NCI-H524 treated with DMSO at 0.1 percent for 48 hours (cell line): ENCODE data around the gene DHTKD1.
"Not testable (repeated sequence)": the region's sequence is repeated elsewhere in the genome, so short reads cannot be mapped to it uniquely, and the experiment has no call there.

Experiments used
- DNase-seq: peaks from one replicate; lab custom pipeline; 2025; lab: John Stamatoyannopoulos, UW

DHTKD1 gene

GRCh38 chr10:12140038-12140437, 71.3 kb downstream of the DHTKD1 start:
- DNase-seq, result no peak

- DNase-seq, result no peak
These were observed 75.8 kb downstream of the DHTKD1 start for GRCh38 chr10:12144538-12144937.

- no peak for DNase-seq
These were observed 81.4 kb downstream of the DHTKD1 start for GRCh38 chr10:12150163-12150562.

- no peak for DNase-seq
These were observed 85.8 kb downstream of the DHTKD1 start for GRCh38 chr10:12154516-12154915.

- no peak for DNase-seq
These were observed 87.8 kb downstream of the DHTKD1 start for GRCh38 chr10:12156367-12157123.

GRCh38 chr10:12158111-12158510, 89.4 kb downstream of the DHTKD1 start:
- DNase-seq, result no peak

- no peak for DNase-seq
These were observed 91.9 kb downstream of the DHTKD1 start for GRCh38 chr10:12160664-12161063.

GRCh38 chr10:12162927-12163326, 94.2 kb downstream of the DHTKD1 start:
- DNase-seq, result no peak

- no peak for DNase-seq
These were observed 95.3 kb downstream of the DHTKD1 start for GRCh38 chr10:12164085-12164484.

GRCh38 chr10:12165036-12165435, 96.3 kb downstream of the DHTKD1 start:
- no peak for DNase-seq

- no peak for DNase-seq
These were observed 97.4 kb downstream of the DHTKD1 start for GRCh38 chr10:12165999-12166775.

GRCh38 chr10:12171512-12171911, 102.8 kb downstream of the DHTKD1 start:
- not testable (repeated sequence) for DNase-seq
